HG03354 (cell line): ENCODE data around the gene IFT172.
A peak's percentile ranks its signal among the peaks of the same experiment; 100 is the strongest.

Experiments used
- ATAC-seq: cut with Tn5 transposase; IDR thresholded peaks from one replicate; pipeline ENCODE4 v1.9.1; 2021; ENCODE audit warnings: mild to moderate bottlenecking; ENCODE audit not compliant: unreplicated experiment, poor library complexity, severe bottlenecking

IFT172 gene

DNA sequence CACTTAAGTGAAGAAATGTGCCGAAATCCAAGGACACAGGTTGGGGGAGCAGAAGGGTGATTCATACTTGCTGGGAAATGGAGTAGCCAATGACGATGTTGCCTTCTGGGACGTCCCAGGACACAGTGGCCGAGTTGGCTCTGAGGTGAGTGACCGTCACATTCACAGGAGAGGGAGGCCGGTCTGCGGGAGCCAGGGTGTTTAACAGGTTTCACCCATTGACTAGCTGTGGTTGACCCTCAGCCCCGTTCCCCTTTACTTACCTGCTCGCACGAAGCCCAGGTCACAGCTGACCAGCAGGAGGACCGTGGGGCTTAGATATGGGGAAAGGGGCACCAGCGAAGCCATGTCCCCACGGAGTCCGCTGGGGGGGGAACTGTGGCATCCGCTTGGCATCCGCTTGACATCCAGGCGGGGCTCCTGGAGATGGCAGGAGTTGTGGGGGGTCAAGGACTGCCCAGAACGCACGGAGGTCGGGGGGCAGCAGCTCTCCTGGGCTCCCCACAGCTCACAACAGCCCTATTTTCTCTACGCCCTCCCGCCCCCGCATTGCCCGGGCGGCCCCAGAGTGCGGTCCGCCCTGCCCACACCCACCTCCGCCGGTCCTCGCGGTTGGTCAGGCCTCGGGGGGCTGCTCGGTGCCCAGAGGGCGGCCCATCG lies 4.9 kb upstream of the IFT172 start:
- no peak for ATAC-seq

DNA sequence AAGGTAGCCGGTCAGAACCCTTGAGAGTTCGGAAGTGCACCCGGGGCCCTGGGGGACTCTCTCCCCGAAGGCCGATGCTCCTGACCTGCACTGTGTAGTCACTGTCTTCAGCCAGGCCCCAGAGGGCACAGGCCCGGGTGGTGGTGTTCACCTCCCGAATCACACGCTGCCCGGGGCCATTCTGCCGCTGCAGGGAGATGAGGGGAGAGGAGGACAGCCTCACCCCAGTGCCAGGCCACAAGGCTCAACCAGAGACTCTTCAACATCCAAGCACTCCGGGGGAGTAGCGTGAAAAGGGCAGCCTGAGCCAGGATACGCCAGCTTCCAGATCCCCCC lies 4.4 kb upstream of the IFT172 start:
- no peak for ATAC-seq

GRCh38 chr2:27492557-27492956 lies 3.0 kb upstream of the IFT172 start:
- ATAC-seq = no peak

DNA sequence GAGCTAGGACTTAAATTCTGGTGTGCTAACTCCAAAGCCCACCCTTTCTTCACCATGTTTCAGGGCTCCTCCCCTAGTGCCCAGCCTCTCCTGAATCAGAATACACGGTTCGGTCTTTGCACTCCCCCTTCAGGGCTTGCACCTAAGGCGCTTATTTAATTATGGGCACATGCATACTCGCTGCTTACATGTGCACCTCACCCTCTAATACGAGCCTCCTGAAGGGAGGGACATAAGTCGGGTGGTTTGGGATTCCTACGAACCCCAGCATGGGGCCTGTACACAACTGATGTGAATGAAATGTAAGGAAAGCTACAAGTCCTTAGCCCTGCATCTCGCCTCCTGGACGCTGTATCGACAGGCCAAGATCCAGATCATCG lies 435 bp downstream of the IFT172 start:
- ATAC-seq = peak; percentile 8

- ATAC-seq = no peak
These were observed 4.0 kb downstream of the IFT172 start for GRCh38 chr2:27485496-27485895.

- no peak for ATAC-seq
These were observed 17.6 kb downstream of the IFT172 start for GRCh38 chr2:27471961-27472360.

- ATAC-seq = no peak
These were observed 25.1 kb downstream of the IFT172 start for GRCh38 chr2:27464443-27464842.

- no peak for ATAC-seq
These were observed 28.4 kb downstream of the IFT172 start for GRCh38 chr2:27461118-27461517.

GRCh38 chr2:27453968-27454367 lies 35.6 kb downstream of the IFT172 start:
- no peak for ATAC-seq

GRCh38 chr2:27451095-27451494 lies 38.4 kb downstream of the IFT172 start:
- no peak for ATAC-seq

GRCh38 chr2:27448381-27448780 lies 41.2 kb downstream of the IFT172 start:
- no peak for ATAC-seq

GRCh38 chr2:27446057-27446456 lies 43.5 kb downstream of the IFT172 start:
- ATAC-seq = no peak

- no peak for ATAC-seq
These were observed 43.9 kb downstream of the IFT172 start for GRCh38 chr2:27445615-27446014.

DNA sequence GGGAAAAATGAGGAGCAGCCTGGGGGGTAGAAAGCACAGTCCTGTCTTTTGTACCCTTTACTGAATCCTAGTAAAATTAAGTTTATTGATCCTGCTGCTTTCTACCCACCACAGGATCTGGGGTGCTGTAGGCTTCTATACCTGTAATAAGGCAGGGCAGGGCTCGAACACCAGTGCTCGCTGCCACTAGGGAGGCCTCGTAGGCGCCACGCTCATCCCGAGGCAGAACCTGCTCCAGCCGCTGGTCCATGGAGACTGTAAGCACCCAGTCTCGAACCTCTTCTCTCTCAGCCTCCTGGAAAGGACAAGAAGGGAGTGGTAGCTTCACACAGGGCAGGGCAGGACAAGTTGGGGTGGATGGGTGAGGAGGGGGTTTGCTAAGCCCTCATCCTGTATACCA lies 44.4 kb downstream of the IFT172 start:
- ATAC-seq = no peak

- no peak for ATAC-seq
These were observed 46.6 kb downstream of the IFT172 start for GRCh38 chr2:27442920-27443282.

DNA sequence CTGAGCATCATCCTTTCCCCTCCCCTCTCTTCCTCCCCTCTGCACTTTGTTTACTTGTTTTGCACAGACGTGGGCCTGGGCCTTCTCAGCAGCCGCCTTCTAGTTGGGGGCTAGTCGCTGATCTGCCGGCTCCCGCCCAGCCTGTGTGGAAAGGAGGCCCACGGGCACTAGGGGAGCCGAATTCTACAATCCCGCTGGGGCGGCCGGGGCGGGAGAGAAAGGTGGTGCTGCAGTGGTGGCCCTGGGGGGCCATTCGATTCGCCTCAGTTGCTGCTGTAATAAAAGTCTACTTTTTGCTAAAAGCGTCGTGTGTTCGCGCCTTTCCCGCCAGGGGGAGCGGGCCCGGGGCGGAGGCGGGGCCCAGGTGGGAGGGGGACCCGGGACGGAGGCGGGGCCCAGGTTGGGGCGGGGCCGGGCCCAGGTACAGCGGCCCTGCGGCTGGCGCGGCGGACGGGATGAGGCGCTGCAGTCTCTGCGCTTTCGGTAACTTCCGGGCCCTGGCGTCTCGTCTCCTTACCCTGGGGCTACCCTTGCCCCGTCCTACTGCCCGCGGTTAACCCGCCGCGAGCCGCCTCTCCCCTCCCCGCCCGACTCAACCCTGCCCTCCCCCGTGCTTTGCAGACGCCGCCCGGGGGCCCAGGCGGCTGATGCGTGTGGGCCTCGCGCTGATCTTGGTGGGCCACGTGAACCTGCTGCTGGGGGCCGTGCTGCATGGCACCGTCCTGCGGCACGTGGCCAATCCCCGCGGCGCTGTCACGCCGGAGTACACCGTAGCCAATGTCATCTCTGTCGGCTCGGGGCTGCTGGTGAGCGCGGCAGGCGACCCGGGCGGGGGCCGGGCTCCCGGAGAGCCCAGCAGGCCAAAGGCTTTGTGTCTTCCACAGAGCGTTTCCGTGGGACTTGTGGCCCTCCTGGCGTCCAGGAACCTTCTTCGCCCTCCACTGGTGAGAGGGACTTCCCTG lies 47.3 kb downstream of the IFT172 start, which contains the start of gene KRTCAP3:
KRTCAP3 (plus strand) TSS at position 424 of the 962 bp plus-strand sequence; CDS start at position 456, 32 bp downstream.
- no peak for ATAC-seq

GRCh38 chr2:27441226-27441926 lies 48.2 kb downstream of the IFT172 start:
- ATAC-seq = no peak

- ATAC-seq = no peak
These were observed 53.9 kb downstream of the IFT172 start for GRCh38 chr2:27435628-27436027.

GRCh38 chr2:27431395-27431794 lies 58.1 kb downstream of the IFT172 start:
- ATAC-seq = no peak

DNA sequence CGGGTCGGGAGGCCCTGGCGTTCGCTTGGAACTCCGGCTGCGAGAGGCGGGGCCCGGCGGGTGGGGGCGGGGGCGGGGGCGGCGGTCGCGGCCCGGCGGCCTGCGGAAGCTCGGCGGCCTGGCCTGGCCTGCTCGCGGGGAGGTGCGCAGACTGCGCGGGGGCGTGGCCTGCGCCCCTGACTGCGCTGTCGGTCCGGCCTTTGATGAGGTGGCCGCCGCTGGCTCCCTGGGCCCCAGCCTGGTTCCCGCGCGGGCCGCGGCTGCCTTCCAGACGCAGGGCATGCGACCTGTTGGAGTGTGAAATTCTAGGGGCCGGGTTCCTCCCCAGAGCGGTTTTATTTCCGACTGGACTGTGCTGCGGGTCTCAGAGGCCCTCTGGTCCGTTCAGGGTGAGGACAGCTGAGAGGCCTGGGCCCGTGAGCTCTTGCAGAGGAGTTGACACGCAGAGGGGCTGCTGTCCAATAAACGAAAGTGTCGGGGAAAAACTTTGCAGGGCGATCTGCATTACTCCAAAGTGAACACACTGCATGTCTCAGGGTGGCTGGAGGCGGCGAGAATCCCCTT lies 60.5 kb downstream of the IFT172 start:
- ATAC-seq = peak; percentile 75
